ENCODE data around the gene CDCA5. TPM values are rescaled to one million over a fixed set of nuclear protein-coding genes. Genes with fewer than 3 reads are reported as not detected.

Gene CDCA5
- polyA plus RNA-seq, 1 donor = 23.1 TPM

GRCh38 chr11:65045061-65045460 is 38.8 kb downstream of the CDCA5 start:
- no peak for DNase-seq

DNA sequence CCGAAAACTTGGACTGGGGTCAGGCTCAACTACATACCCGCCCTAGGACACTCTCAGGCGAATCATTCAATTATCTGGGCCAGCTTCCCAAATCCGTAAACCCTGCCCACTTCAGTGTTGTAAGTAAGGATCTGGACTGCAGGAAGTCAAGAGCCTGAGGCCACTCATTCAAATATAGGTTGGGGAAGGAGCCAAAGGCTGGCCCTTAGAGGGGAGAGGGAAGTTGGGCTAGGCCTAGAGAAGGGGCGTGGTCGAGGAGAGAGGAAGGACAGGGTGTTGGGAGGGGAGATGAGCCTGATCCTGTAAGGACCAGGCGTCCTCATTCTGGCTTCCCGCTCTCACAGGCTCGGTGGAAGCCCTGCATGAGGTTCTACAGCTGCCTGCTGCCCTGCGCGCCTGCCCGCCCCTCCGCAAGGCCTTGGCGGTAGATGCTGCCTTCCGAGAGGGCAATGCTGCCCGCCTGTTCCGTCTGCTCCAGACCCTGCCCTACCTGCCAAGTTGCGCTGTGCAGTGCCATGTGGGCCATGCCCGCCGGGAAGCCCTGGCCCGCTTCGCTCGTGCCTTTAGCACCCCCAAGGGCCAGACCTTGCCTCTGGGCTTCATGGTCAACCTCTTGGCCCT is 39.8 kb downstream of the CDCA5 start:
- DNase-seq = no peak

GRCh38 chr11:65042891-65043290 is 40.9 kb downstream of the CDCA5 start:
- DNase-seq = no peak

- peak; percentile 90 for DNase-seq
These were observed 42.8 kb downstream of the CDCA5 start, which contains the start of gene SAC3D1 for GRCh38 chr11:65040847-65041622. Gene SAC3D1 (plus strand): TSS chr11:65041210. CDS start chr11:65041293, 83 bp downstream.

DNA sequence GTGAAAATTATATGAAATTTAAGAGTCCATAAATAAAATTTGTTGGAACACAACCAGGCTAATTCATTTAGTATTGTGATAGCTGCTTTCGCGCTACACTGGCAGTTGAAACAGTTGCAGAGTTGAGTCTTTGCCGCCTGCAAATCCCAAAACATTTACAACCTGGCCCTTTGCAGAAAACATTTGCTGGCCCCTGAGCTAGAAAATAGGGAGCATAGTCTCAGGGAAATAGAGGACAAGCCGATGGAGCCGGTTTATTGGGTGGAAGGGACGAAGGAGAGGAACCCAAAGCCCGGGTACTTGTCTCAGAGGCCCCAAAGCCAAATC is 43.4 kb downstream of the CDCA5 start:
- DNase-seq = no peak

- DNase-seq = no peak
These were observed 46.9 kb downstream of the CDCA5 start for GRCh38 chr11:65036931-65037330.

- DNase-seq = no peak
These were observed 48.3 kb downstream of the CDCA5 start for GRCh38 chr11:65035579-65035978.

DNA sequence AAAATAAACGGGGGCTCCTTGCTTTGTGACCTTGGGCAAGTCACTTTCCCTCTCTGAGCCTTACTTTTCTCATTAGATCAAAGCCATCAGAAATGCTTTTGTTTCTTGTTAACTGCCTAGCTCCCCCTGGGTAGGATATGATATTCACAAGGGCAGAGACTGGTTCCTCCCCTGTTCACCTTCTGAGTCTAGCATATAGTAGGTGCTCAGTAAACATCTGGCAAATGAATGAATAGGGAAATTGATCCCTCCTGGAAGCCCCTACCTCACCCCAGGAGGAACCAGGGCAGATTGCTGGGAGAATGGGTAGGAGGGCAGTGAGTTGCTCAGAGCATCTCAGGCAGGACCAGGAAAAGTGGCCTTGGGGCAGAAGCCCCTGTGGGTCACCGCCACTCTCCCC is 49.4 kb downstream of the CDCA5 start:
- DNase-seq = no peak

DNA sequence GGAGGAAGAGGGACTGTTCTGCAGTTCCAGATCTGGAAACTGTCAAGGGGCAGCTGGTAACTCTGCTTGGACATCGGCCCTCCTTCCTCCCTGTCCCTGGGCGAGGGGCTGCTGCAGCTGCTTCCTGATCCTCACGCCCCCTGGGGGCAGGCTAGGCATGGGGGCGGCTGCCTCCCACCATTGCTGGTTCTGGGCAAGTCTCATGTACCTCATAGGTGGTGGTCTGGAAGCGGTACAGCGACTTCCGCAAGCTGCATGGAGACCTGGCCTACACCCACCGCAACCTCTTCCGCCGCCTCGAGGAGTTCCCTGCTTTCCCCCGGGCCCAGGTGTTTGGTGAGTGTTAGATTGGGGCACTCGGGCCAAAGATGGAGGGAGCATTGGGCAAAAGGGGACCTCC is 51.6 kb downstream of the CDCA5 start:
- DNase-seq = no peak

Other genes with a start within 250 kb of the CDCA5 start
- gene CDC42BPG, start 239.4 kb downstream of the CDCA5 start, polyA plus RNA-seq (ENCODE audit: insufficient read length) = 5.4 TPM
- gene EHD1, start 205.4 kb downstream of the CDCA5 start, polyA plus RNA-seq (ENCODE audit: insufficient read length) = 56.5 TPM
- 16.4 TPM for gene ATG2A, start 166.8 kb downstream of the CDCA5 start, polyA plus RNA-seq (ENCODE audit: insufficient read length)
- 18.5 TPM for gene PPP2R5B, start 159.4 kb downstream of the CDCA5 start, polyA plus RNA-seq (ENCODE audit: insufficient read length)
- 2.6 TPM for gene GPHA2, start 148.1 kb downstream of the CDCA5 start, polyA plus RNA-seq (ENCODE audit: insufficient read length)
- 0.88 TPM for gene MAJIN, start 111.9 kb downstream of the CDCA5 start, polyA plus RNA-seq (ENCODE audit: insufficient read length)
- gene BATF2, start 87.1 kb downstream of the CDCA5 start, polyA plus RNA-seq (ENCODE audit: insufficient read length) = 3.2 TPM
- gene ARL2, start 69.9 kb downstream of the CDCA5 start, polyA plus RNA-seq (ENCODE audit: insufficient read length) = 45.6 TPM
- gene SNX15, start 56.6 kb downstream of the CDCA5 start, polyA plus RNA-seq (ENCODE audit: insufficient read length) = 22.3 TPM
- 10.4 TPM for gene SAC3D1, start 42.8 kb downstream of the CDCA5 start, polyA plus RNA-seq (ENCODE audit: insufficient read length)
- 10.0 TPM for gene NAALADL1, start 25.5 kb downstream of the CDCA5 start, polyA plus RNA-seq (ENCODE audit: insufficient read length)
- gene ZFPL1, start 182 bp upstream of the CDCA5 start, polyA plus RNA-seq (ENCODE audit: insufficient read length) = 26.0 TPM
- 93.3 TPM for gene VPS51, start 12.2 kb upstream of the CDCA5 start, polyA plus RNA-seq (ENCODE audit: insufficient read length)
- 63.8 TPM for gene TM7SF2, start 27.8 kb upstream of the CDCA5 start, polyA plus RNA-seq (ENCODE audit: insufficient read length)
- gene ZNHIT2, start 33.7 kb upstream of the CDCA5 start, polyA plus RNA-seq (ENCODE audit: insufficient read length) = 4.8 TPM
- 474 TPM for gene FAU, start 38.1 kb upstream of the CDCA5 start, polyA plus RNA-seq (ENCODE audit: insufficient read length)
- gene MRPL49, start 38.3 kb upstream of the CDCA5 start, polyA plus RNA-seq (ENCODE audit: insufficient read length) = 52.6 TPM
- gene SYVN1, start 50.5 kb upstream of the CDCA5 start, polyA plus RNA-seq (ENCODE audit: insufficient read length) = 47.1 TPM
- not detected for gene SPDYC, start 86.2 kb upstream of the CDCA5 start, polyA plus RNA-seq (ENCODE audit: insufficient read length)
- 86.6 TPM for gene CAPN1, start 97.9 kb upstream of the CDCA5 start, polyA plus RNA-seq (ENCODE audit: insufficient read length)
- 35.0 TPM for gene POLA2, start 177.9 kb upstream of the CDCA5 start, polyA plus RNA-seq (ENCODE audit: insufficient read length)
- 8.6 TPM for gene CDC42EP2, start 230.8 kb upstream of the CDCA5 start, polyA plus RNA-seq (ENCODE audit: insufficient read length)
- gene DPF2, start 249.8 kb upstream of the CDCA5 start, polyA plus RNA-seq (ENCODE audit: insufficient read length) = 99.3 TPM